ENCODE data around the gene GPR108. TPM values are rescaled to one million over a fixed set of nuclear protein-coding genes. Genes with fewer than 3 reads are reported as not detected.

GPR108 gene
- total and polyA plus RNA-seq, 4 donors = 17.2 to 34.2 (median 30.5) TPM

DNA sequence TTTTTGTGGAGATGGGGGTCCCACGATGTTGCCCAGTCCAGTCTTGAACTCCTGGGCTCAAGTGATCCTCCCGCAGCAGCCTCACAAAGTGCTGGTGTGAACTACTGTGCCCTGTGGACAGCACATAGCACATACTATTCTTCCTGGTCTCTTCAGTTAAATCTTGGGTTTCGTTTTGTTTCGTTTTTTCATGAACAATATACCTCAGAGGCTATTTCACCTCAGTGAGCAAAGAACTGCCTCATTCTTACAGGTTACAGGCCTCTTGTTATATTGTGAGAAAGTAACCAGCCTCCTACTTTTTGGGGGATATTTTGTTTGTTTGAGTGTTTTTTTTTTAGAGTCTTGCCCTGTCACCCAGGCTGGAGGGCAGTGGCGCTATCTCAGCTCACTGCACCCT, 15.6 kb downstream of the GPR108 start:
- H3K9ac ChIP-seq (ENCODE audit: low read depth in 1 of 2, low read length in 2 of 2) = peak overlapping the region; percentile 12 to 22
- H3K4me1 ChIP-seq (ENCODE audit: control insufficient read depth in 4 of 4, insufficient read depth in 4 of 4, low read length in 3 of 4) = peaks cover 5 to 60% (median 44%) of the 10 kb centered on the region in 4 donors
- H3K27me3 ChIP-seq (ENCODE audit: control insufficient read depth in 4 of 4, insufficient read depth in 4 of 4, low read length in 3 of 4) = no peaks in the 10 kb centered on the region
- peaks cover 3 to 26% (median 18%) of the 10 kb centered on the region in 4 donors for H3K36me3 ChIP-seq (ENCODE audit: control insufficient read depth in 4 of 4, insufficient read depth in 3 of 4, low read depth in 1 of 4, low read length in 3 of 4)
- no peak for DNase-seq (ENCODE audit: low spot score)
- H3K4me3 ChIP-seq (ENCODE audit: low read depth in 1 of 3, low read length in 3 of 3) = peak overlapping the region; percentile 31 to 50 (median 38)
- no peaks in the 10 kb centered on the region for H3K9me3 ChIP-seq (ENCODE audit: control insufficient read depth in 4 of 4, low read length in 3 of 4)
- 44% methylated on average over 5 of the region's 5 CpGs for WGBS
- TF ChIP-seq, protein P1, sequence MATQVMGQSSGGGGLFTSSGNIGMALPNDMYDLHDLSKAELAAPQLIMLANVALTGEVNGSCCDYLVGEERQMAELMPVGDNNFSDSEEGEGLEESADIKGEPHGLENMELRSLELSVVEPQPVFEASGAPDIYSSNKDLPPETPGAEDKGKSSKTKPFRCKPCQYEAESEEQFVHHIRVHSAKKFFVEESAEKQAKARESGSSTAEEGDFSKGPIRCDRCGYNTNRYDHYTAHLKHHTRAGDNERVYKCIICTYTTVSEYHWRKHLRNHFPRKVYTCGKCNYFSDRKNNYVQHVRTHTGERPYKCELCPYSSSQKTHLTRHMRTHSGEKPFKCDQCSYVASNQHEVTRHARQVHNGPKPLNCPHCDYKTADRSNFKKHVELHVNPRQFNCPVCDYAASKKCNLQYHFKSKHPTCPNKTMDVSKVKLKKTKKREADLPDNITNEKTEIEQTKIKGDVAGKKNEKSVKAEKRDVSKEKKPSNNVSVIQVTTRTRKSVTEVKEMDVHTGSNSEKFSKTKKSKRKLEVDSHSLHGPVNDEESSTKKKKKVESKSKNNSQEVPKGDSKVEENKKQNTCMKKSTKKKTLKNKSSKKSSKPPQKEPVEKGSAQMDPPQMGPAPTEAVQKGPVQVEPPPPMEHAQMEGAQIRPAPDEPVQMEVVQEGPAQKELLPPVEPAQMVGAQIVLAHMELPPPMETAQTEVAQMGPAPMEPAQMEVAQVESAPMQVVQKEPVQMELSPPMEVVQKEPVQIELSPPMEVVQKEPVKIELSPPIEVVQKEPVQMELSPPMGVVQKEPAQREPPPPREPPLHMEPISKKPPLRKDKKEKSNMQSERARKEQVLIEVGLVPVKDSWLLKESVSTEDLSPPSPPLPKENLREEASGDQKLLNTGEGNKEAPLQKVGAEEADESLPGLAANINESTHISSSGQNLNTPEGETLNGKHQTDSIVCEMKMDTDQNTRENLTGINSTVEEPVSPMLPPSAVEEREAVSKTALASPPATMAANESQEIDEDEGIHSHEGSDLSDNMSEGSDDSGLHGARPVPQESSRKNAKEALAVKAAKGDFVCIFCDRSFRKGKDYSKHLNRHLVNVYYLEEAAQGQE (IDR thresholded peaks at IDR 0.05) = peak; percentile 80
- TF ChIP-seq, protein P2, sequence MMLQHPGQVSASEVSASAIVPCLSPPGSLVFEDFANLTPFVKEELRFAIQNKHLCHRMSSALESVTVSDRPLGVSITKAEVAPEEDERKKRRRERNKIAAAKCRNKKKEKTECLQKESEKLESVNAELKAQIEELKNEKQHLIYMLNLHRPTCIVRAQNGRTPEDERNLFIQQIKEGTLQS (IDR thresholded peaks at IDR 0.05) = no peak
- no peak for TF ChIP-seq SP1 (IDR thresholded peaks at IDR 0.05)
- peak overlapping the region; percentile 73 to 84 for H3K27ac ChIP-seq (ENCODE audit: low read depth in 1 of 2, low read length in 2 of 2)

DNA sequence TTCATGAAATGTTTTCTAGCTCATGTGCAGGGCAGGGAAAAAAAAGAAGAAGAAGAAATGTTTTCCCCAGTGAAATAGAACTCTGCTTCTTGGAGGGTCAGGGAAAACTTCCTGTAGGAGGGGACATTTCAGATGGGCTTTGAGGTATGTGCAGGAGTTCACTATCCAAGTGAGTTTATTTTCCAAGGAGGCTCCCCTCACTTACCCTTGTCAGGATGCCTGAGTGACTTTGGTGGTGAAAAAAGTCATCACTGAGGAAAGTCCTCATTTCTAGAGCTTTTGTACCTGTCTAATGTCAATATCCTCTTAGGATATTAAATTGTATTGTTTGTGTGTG, 16.3 kb downstream of the GPR108 start:
- Histone ChIP-seq H3K27ac (ENCODE audit: low read depth in 1 of 2, low read length in 2 of 2) (peak overlapping the region; percentile 73 to 84), H3K9ac (ENCODE audit: low read depth in 1 of 2, low read length in 2 of 2) (no peak overlapping the region), H3K36me3 (ENCODE audit: control insufficient read depth in 4 of 4, insufficient read depth in 3 of 4, low read depth in 1 of 4, low read length in 3 of 4) (peaks cover 3 to 27% (median 22%) of the 10 kb centered on the region in 4 donors), H3K4me1 (ENCODE audit: control insufficient read depth in 4 of 4, insufficient read depth in 4 of 4, low read length in 3 of 4) (peaks cover 5 to 62% (median 45%) of the 10 kb centered on the region in 4 donors), H3K27me3 (ENCODE audit: control insufficient read depth in 4 of 4, insufficient read depth in 4 of 4, low read length in 3 of 4) (no peaks in the 10 kb centered on the region), H3K4me3 (ENCODE audit: low read depth in 1 of 3, low read length in 3 of 3) (peak overlapping the region in 2 of 3 donors; percentile 31 to 38), H3K9me3 (ENCODE audit: control insufficient read depth in 4 of 4, low read length in 3 of 4) (no peaks in the 10 kb centered on the region)
- TF ChIP-seq FOXA2 (IDR thresholded peaks at IDR 0.05) = no peak
- no peak for TF ChIP-seq YY1 (IDR thresholded peaks at IDR 0.05)
- TF ChIP-seq, protein P2 (IDR thresholded peaks at IDR 0.05) = no peak
- TF ChIP-seq JUND (IDR thresholded peaks at IDR 0.05) = no peak
- no peak for TF ChIP-seq FOXA1 (IDR thresholded peaks at IDR 0.05)
- no peak for TF ChIP-seq NR2F2 (IDR thresholded peaks at IDR 0.05)
- no peak for TF ChIP-seq HNF4G (IDR thresholded peaks at IDR 0.05)
- TF ChIP-seq, protein P1 (IDR thresholded peaks at IDR 0.05) = no peak
- no peak for TF ChIP-seq SP1 (IDR thresholded peaks at IDR 0.05)
- no peak for TF ChIP-seq HNF4A (conservative IDR thresholded peaks at IDR 0.05)
- TF ChIP-seq, protein P3, sequence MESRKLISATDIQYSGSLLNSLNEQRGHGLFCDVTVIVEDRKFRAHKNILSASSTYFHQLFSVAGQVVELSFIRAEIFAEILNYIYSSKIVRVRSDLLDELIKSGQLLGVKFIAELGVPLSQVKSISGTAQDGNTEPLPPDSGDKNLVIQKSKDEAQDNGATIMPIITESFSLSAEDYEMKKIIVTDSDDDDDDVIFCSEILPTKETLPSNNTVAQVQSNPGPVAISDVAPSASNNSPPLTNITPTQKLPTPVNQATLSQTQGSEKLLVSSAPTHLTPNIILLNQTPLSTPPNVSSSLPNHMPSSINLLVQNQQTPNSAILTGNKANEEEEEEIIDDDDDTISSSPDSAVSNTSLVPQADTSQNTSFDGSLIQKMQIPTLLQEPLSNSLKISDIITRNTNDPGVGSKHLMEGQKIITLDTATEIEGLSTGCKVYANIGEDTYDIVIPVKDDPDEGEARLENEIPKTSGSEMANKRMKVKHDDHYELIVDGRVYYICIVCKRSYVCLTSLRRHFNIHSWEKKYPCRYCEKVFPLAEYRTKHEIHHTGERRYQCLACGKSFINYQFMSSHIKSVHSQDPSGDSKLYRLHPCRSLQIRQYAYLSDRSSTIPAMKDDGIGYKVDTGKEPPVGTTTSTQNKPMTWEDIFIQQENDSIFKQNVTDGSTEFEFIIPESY (IDR thresholded peaks at IDR 0.05) = no peak
- TF ChIP-seq GABPA (IDR thresholded peaks at IDR 0.05 in 1 of 2, conservative IDR thresholded peaks at IDR 0.05 in 1 of 2) = no peak
- no peak for DNase-seq (ENCODE audit: low spot score)
